ENCODE results near the gene MFSD6L. TPM values are rescaled to one million over a fixed set of nuclear protein-coding genes. Genes with fewer than 3 reads are reported as not detected.

The MFSD6L gene
- polyA plus RNA-seq, 1 donor: 8.6 TPM

DNA sequence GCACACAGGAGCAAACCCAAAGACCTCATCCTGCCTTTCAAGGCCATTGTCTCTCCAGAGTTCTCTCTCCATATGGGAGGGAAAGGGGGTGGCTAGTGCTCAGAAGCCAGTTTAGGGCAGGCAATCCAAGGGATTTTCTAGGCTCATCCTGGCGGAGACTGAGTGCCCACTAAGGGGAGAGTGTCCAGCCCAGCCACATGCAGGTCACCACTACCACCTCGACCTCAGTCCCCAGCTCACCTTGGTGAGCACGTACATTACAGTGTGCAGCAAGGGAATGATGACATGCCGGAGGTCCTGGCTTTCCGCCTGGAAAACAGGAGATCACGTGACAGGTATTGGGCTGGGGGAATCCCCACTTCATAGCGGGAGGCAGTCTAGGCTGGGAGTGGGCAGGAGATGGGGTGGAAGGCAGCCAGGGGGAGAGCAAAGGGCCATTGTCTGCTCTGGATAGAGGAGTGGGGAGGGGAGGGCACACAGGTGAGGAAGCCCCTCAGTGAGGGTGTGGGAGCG, 38.5 kb upstream of the MFSD6L start:
- H3K4me1 ChIP-seq (ENCODE audit: control insufficient read depth, insufficient read depth, low read length): no peaks in the 10 kb centered on the region
- no peaks in the 10 kb centered on the region for H3K36me3 ChIP-seq (ENCODE audit: control insufficient read depth, insufficient read depth, low read length)
- no peak overlapping the region for H3K27ac ChIP-seq (ENCODE audit: low read length)
- no peak for DNase-seq
- H3K9me3 ChIP-seq (ENCODE audit: control insufficient read depth, low read depth, low read length): no peaks in the 10 kb centered on the region
- H3K4me3 ChIP-seq (ENCODE audit: low read length): no peak overlapping the region
- peaks cover 6% of the 10 kb centered on the region for H3K27me3 ChIP-seq (ENCODE audit: control insufficient read depth, insufficient read depth, low read length)
- no CpG with 5 or more reads among the region's 8 CpGs for WGBS (ENCODE audit: insufficient coverage, low lambda C conversion rate)

DNA sequence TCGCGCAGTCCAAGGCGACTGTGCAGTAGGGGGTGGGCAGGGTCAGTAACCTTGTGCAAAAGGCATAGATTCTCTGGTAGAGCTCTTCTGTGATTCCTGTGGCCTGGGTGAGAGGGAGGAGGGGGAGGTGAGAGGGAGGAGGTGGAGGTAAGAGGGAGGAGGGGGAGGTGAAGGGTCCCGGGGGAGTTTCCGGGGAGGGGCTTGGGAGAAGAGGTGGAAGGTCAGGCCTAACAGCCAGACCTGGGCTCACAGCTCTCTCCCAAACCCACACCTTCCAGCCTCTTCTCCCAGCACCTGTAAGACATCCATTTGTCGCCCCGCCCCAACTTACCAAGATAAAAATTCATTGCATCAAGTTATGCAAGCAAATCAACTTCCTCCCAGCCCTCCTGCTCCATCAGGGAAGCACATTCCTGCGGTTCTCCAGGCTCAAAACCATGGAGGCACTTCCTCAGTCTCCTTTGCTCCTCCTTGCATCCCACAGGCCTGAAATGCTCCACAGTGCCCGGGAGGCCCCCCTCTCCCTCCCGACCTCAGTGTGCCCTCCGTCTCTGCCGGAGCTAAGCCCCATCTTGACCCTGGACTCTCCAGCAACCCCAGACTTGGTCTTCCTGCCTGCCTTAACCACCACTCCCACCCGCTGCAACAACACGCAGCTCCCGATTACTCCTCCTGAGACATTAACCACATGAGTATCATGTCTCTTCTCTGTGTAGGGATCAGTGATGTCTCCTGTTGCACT, 37.8 kb upstream of the MFSD6L start:
- no peaks in the 10 kb centered on the region for H3K4me1 ChIP-seq (ENCODE audit: control insufficient read depth, insufficient read depth, low read length)
- no peak overlapping the region for H3K27ac ChIP-seq (ENCODE audit: low read length)
- H3K4me3 ChIP-seq (ENCODE audit: low read length): no peak overlapping the region
- 45% methylated on average over 2 of the region's 15 CpGs for WGBS (ENCODE audit: insufficient coverage, low lambda C conversion rate)
- DNase-seq: no peak
- H3K36me3 ChIP-seq (ENCODE audit: control insufficient read depth, insufficient read depth, low read length): no peaks in the 10 kb centered on the region
- H3K27me3 ChIP-seq (ENCODE audit: control insufficient read depth, insufficient read depth, low read length): peaks cover 8% of the 10 kb centered on the region
- H3K9me3 ChIP-seq (ENCODE audit: control insufficient read depth, low read depth, low read length): no peaks in the 10 kb centered on the region

DNA sequence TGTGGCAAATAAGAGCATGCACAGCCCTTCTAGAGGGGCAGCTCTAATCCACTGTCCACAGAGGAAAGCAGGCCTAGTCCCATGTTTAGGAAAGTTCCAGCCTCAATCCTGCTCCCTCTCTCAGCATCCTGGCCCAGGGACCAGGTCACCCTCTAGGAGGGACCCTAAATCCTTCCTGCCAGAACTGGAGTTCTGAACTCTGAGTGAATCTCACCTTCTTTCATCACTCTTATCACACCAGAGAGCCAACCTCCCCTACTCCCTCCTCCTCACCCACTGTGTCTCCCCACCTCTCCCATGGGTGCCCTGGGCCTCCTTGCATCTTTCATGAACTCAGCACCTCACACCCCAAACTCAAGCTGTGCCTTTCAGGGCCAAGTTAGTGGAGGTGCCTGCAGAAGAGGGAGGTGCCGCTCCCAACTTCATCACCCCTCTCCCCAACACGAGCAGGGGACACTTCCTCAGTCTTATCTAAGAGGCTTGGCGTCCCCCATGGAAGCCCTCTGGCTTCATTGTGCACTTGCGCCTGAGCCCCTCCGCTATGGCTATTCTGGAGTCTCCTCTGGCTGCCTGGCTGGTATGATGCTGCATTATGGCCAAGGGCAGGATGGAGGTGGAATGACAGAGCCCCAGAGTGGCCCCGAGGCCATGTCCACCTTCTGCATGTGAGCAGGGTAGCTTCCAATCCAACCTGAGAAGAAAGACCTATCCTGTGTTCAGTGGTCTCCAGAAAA, 36.6 kb upstream of the MFSD6L start:
- Histone ChIP-seq H3K27ac (ENCODE audit: low read length) (no peak overlapping the region), H3K36me3 (ENCODE audit: control insufficient read depth, insufficient read depth, low read length) (no peaks in the 10 kb centered on the region), H3K9me3 (ENCODE audit: control insufficient read depth, low read depth, low read length) (no peaks in the 10 kb centered on the region), H3K4me1 (ENCODE audit: control insufficient read depth, insufficient read depth, low read length) (no peaks in the 10 kb centered on the region), H3K4me3 (ENCODE audit: low read length) (no peak overlapping the region), H3K27me3 (ENCODE audit: control insufficient read depth, insufficient read depth, low read length) (peaks cover 13% of the 10 kb centered on the region)
- no CpG with 5 or more reads among the region's 6 CpGs for WGBS (ENCODE audit: insufficient coverage, low lambda C conversion rate)
- no peak for DNase-seq

DNA sequence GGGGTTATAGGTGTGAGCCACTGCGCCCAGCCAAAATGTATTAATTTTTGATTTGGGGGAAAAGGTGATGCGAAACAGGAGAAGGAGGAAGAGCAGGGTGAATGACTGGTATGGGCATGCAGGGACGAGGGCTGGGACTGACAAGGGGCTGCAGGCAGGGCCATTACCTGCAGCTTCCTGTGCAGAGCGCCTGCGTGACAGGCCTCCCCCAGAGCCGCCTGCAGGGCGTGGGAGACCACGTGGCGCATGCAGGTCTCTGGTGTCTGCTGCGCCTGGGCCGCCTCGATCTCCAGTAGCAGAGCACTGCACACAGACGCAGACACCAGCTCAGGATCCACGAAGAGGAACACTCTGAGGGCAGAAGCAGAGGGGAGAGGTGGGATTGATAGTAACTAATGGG, 35.9 kb upstream of the MFSD6L start:
- WGBS (ENCODE audit: insufficient coverage, low lambda C conversion rate): no CpG with 5 or more reads among the region's 14 CpGs
- Histone ChIP-seq H3K27ac (ENCODE audit: low read length) (no peak overlapping the region), H3K9me3 (ENCODE audit: control insufficient read depth, low read depth, low read length) (no peaks in the 10 kb centered on the region), H3K36me3 (ENCODE audit: control insufficient read depth, insufficient read depth, low read length) (no peaks in the 10 kb centered on the region), H3K27me3 (ENCODE audit: control insufficient read depth, insufficient read depth, low read length) (peaks cover 13% of the 10 kb centered on the region), H3K4me1 (ENCODE audit: control insufficient read depth, insufficient read depth, low read length) (no peaks in the 10 kb centered on the region), H3K4me3 (ENCODE audit: low read length) (no peak overlapping the region)
- DNase-seq: no peak

DNA sequence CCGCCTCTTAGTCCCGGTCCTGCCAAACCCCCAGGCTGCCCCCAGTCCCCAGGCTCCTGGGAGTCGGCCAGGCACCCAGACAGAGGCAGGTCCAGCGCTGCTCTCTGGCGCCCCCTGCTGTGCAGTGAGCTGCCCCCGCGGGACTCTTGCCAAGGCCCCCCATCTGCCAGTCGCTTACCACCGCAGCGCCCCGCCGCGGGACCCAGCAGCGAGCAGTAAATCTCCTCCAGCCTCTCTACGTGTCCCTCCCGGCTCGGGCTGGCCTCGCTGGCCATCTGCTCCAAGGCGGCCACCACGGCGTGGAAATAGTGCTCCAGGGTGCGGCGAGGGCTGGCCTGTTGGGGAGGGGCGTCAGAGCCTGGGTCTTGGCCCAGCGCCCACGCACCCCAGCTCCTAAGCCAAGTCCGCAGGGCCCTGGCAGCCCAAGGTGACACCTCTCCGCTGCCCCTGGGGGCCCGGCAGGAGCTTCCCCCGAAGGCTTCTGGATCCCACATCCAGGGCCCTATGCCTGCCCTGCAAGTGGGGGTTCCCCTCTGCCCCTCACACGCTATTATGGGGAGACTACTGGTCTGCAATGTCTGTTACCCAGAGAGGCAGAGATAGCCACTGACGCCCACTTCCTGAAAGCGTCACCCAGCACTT, 33.7 kb upstream of the MFSD6L start:
- Histone ChIP-seq H3K36me3 (ENCODE audit: control insufficient read depth, insufficient read depth, low read length) (no peaks in the 10 kb centered on the region), H3K4me3 (ENCODE audit: low read length) (no peak overlapping the region), H3K27ac (ENCODE audit: low read length) (no peak overlapping the region), H3K9me3 (ENCODE audit: control insufficient read depth, low read depth, low read length) (no peaks in the 10 kb centered on the region), H3K27me3 (ENCODE audit: control insufficient read depth, insufficient read depth, low read length) (peaks cover 18% of the 10 kb centered on the region), H3K4me1 (ENCODE audit: control insufficient read depth, insufficient read depth, low read length) (no peaks in the 10 kb centered on the region)
- WGBS (ENCODE audit: insufficient coverage, low lambda C conversion rate): no CpG with 5 or more reads among the region's 33 CpGs
- peak in 1 of 2 donors; percentile 14 for DNase-seq

DNA sequence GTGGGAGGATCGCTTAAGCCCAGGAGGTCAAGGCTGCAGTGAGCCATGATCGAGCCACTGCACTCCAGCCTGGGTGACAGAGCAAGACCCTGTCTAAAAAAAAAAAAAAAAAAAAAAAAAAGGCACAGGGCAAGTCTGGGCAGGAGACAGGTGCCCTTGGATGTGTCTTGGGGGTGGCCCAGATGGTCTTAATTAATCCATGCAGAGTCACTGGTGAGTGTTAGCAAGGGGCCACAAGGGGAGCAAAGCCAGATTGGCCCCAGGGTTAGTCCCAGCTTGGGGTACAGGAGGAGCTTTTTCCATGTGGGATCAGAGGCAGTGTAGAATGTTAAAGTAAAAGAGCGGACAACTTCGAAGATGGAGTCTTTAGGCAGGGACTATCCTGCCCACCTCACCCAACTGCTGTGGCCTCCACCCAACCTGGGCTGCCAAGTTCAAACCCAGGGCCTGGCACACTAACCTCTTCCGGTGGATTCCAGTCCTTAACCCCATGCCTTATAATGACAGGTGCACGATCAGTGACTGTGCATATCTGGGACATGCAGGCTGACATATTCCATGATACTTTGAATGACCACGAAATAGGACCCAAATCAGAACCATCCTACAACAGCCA, 32.2 kb upstream of the MFSD6L start:
- no peak overlapping the region for H3K4me3 ChIP-seq (ENCODE audit: low read length)
- DNase-seq: no peak
- H3K9me3 ChIP-seq (ENCODE audit: control insufficient read depth, low read depth, low read length): no peaks in the 10 kb centered on the region
- no peak overlapping the region for H3K27ac ChIP-seq (ENCODE audit: low read length)
- WGBS (ENCODE audit: insufficient coverage, low lambda C conversion rate): no CpG with 5 or more reads among the region's 7 CpGs
- peaks cover 24% of the 10 kb centered on the region for H3K27me3 ChIP-seq (ENCODE audit: control insufficient read depth, insufficient read depth, low read length)
- no peaks in the 10 kb centered on the region for H3K4me1 ChIP-seq (ENCODE audit: control insufficient read depth, insufficient read depth, low read length)
- H3K36me3 ChIP-seq (ENCODE audit: control insufficient read depth, insufficient read depth, low read length): no peaks in the 10 kb centered on the region

DNA sequence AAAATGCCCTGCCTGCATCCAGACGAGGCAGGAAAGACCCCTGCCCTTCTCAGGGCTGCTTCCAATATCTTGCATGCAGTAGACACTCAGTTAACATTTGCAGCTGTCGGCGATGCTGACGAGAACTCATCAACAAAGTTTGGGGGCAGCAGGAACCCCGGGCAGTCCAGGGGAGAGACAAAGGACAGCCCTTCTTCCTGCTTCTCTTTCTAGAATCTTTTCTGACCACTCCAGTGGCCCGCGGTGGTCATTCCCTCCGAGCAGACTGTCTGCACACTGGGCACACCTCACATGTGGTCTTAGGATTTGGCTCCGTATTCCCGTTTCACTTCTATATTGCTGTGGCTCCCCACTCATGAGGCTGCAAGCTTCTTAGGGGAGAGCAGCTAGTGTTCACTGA, 31.0 kb upstream of the MFSD6L start:
- H3K9me3 ChIP-seq (ENCODE audit: control insufficient read depth, low read depth, low read length): no peaks in the 10 kb centered on the region
- H3K36me3 ChIP-seq (ENCODE audit: control insufficient read depth, insufficient read depth, low read length): no peaks in the 10 kb centered on the region
- H3K4me1 ChIP-seq (ENCODE audit: control insufficient read depth, insufficient read depth, low read length): no peaks in the 10 kb centered on the region
- H3K27ac ChIP-seq (ENCODE audit: low read length): no peak overlapping the region
- H3K4me3 ChIP-seq (ENCODE audit: low read length): no peak overlapping the region
- H3K27me3 ChIP-seq (ENCODE audit: control insufficient read depth, insufficient read depth, low read length): peaks cover 24% of the 10 kb centered on the region
- no peak for DNase-seq
- WGBS (ENCODE audit: insufficient coverage, low lambda C conversion rate): no CpG with 5 or more reads among the region's 10 CpGs

DNA sequence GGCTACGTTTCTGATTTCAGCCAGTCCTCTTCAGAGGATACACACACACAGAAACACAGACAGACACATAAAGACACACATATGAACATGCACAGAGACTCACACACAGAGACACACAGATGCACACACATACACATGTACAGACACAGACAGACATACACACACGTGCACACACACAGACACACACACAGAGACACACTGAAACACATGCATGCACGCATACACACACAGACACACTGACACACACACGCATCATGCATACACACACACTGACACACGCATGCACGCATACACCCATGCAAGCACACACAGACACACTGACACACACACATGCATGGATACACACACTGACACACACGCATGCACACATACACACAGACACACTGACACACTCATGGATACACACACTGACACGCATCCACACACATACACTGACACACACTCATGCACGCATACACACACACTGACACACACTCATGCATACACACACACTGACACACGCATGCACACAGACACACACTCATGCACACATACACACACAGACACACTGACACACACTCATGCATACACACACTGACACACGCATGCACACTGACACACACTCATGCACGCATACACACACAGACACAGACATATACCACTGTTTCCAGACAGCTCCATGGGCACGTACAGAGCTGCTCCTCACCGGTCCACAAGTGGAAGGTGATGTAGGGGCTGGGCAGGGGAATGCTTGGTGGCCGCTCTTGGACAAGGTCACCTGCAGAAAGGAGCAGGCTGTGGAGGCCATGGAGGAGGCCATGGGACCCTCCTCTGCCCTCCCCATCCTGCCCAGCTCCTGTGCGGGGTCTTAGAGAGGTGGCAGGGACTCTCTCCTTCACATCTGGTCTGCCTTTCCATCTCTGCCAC, 30.1 kb upstream of the MFSD6L start:
- Histone ChIP-seq H3K27me3 (ENCODE audit: control insufficient read depth, insufficient read depth, low read length) (peaks cover 24% of the 10 kb centered on the region), H3K4me1 (ENCODE audit: control insufficient read depth, insufficient read depth, low read length) (no peaks in the 10 kb centered on the region), H3K36me3 (ENCODE audit: control insufficient read depth, insufficient read depth, low read length) (no peaks in the 10 kb centered on the region), H3K4me3 (ENCODE audit: low read length) (no peak overlapping the region), H3K9me3 (ENCODE audit: control insufficient read depth, low read depth, low read length) (no peaks in the 10 kb centered on the region), H3K27ac (ENCODE audit: low read length) (no peak overlapping the region)
- DNase-seq: no peak
- WGBS (ENCODE audit: insufficient coverage, low lambda C conversion rate): no CpG with 5 or more reads among the region's 16 CpGs

DNA sequence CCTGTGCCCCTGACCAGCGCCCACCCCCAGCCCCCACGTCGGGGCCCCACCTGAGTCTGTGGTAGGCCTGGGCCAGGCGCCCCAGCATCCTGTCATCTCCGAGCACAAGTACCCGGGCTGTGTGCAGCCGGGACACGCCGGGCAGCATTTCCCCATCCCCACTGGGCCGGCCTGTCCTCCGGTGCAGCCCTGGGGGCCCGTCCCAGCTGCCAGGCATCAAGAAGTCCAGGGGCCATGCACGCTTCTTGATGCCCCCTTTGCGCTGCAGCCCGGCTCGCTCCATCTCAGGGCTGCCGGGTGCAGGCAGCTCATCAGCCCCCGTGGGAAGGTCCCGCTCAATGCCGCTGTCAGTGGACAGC, 29.3 kb upstream of the MFSD6L start:
- Histone ChIP-seq H3K36me3 (ENCODE audit: control insufficient read depth, insufficient read depth, low read length) (no peaks in the 10 kb centered on the region), H3K4me1 (ENCODE audit: control insufficient read depth, insufficient read depth, low read length) (no peaks in the 10 kb centered on the region), H3K4me3 (ENCODE audit: low read length) (no peak overlapping the region), H3K27ac (ENCODE audit: low read length) (no peak overlapping the region), H3K27me3 (ENCODE audit: control insufficient read depth, insufficient read depth, low read length) (peaks cover 24% of the 10 kb centered on the region), H3K9me3 (ENCODE audit: control insufficient read depth, low read depth, low read length) (no peaks in the 10 kb centered on the region)
- no CpG with 5 or more reads among the region's 20 CpGs for WGBS (ENCODE audit: insufficient coverage, low lambda C conversion rate)
- DNase-seq: no peak

All from large intestine (tissue), 3 donors.